Activated T-cell treated with anti-CD3 and anti-CD28 coated beads for 4 hours (primary cell): ENCODE results near the gene BMP4.

Source experiments
- DNase-seq: peaks from one replicate; pipeline ENCODE4 v3.0.0-alpha.2; 2020

BMP4 gene

DNA sequence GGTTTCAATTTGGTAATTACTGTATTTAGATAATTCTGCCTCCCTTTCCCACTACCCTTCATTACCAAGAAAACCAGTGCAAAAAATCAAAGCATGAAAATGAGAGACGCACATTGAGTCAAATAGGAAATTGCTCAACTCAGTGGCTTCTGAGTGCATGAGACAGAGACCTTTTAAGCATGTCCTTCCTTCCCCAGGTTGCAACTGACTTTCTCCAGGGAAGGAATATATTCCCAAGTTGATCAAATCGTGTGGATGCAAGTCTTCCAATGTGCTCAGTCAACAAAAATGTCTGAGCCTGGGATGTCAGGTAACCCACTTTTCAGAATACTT lies 12.9 kb downstream of the BMP4 start:
- DNase-seq, result no peak

DNA sequence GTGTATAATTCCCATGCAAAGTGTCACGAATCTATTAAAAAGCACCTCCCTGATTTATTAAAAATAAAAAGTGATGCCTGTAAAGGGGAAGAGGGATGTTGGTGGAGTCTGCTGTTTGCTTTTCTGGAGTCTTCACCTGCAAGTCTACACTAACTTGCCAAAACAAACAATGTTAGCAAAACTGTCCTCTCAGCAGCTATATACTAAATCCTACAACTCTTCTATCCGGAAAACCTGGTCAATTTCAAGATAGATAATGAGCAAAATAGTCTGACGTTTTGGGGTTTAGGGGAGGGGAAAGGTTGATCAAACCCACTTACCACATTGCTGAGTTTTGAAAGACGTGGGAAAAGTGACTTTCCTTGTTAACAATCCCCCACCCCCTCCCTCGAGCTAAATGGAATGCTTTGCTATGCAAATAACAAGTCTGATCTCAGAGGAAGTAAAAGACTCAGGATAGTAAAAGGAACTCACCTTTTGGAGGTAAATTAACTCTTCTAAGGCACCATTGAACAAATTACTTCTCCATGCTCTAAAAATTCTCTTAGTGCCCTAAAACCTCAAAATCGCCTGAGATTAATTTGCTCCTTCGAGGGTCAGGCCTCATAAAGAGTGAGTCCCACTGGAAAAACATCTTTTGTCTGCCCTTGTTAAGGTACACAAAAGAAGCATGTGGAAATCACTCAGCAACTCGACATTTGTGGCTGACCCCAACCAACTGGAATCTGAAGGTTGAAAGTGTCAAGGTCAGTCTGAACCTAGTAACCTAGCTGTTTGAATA lies 13.5 kb downstream of the BMP4 start:
- DNase-seq, result no peak

DNA sequence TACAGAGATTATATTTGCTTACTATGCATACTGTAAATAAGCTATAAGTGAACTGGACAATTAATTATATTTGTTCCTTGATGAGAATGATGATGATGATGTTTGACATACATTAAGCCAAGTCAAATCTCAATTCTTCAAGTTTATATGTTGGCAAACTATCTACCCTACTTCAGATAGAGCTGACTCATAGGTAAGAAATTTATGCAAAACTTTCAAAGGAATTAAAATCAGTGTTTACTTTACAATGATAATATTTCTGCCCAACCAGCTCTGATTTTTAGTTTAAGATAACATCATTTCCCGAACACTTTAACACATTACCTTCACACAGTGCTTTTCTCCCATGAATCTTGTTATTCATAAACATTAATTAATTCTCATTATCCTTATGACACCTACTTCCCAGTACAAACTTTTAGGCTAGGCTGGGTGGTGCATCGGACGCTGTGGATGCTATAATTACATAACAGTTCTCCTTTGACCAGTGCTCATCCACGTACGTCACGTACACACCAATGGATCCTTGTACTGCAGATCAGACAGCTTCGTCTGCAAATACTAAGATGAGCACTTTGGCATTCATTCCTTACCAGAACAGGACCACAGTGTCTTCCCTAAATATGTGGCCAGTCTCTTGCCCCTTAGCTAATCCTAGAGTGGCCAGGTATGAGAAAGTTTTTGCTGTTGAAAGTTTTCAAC lies 18.3 kb downstream of the BMP4 start:
- no peak for DNase-seq

DNA sequence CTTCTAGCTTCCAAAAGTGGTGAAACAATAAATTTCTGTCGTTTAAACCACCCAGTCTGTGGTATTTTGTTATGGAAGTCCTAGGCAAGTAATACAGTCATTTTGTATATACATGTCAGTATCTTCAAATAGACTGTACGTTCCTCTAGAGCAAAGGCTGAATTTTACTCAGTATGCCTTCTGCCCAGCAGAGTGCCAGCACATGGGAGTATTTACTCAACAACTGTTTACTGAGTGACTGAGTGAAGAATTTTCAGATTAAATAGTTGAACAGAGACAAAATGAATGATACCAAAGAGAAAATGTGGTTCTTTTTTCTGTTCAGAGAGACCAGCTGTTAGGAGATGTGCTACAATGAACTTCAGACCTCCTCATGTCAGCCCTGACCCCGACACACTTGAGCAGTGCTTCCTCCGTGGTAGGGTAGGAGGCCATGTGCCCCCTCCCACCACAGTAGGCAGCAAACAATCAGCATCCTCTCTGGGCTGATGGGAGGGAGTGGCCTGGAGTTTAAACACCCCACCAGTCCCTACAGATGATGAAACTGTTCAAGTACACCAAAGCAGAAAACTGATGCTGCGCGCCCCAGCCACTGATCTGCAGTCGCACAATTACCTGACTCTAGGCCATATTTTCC lies 21.7 kb downstream of the BMP4 start:
- no peak for DNase-seq

DNA sequence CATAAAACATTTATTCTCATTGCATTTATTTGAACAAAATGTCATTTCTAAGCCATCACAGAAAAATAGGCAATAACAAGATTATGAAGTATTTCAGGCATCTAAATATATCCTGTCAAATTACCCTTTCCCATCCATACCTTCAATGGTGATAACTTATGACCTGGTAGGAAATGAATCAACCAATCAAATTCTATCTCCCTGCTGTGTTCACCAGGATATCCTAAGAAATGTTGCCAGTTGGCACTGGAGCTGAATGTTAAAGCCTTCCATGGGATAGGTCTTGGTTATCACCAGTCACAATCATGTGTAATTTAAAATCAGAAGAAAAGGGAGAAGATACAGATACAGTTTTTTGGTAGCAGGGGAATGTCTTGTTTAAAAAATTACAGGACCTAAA lies 23.7 kb downstream of the BMP4 start:
- DNase-seq, result no peak

DNA sequence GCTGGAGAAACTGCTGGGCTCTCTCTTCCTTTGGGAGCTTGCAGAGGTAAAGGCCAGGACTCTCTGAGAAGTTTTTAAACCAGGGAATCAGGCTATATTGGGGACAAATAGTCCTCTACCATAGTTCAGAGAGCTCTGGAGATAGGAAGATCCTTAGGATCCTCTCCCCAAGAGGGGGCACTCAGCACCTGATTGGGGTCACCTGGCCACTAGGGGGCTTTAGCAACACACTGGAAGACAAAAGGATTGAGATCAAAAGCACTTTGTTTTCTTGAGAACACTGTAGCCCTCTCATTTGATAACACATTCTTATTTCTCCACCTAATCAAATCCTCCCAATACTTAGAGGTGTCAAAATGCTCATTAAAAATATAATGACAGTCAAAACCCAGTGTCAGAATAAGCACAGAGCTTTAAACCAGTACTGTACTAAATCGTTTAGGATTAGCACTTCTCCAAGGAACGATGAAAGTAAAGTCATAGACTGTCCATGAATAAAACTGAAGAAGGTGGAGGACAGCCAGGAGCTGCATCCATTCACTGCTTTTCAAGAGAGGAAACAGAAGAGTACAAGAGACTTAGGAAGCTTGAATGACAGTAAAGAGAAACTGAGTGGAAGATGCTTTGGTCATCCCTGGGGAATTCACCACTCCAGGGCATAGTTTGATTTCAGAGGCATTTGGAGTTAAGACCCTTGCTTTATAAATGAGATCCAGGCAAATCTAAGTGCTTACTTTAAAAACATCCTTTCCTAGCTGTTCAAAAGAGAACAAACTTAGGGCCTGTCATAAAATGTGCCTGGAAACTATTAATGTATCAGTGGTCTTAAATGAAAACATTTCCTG lies 26.5 kb downstream of the BMP4 start:
- no peak for DNase-seq

DNA sequence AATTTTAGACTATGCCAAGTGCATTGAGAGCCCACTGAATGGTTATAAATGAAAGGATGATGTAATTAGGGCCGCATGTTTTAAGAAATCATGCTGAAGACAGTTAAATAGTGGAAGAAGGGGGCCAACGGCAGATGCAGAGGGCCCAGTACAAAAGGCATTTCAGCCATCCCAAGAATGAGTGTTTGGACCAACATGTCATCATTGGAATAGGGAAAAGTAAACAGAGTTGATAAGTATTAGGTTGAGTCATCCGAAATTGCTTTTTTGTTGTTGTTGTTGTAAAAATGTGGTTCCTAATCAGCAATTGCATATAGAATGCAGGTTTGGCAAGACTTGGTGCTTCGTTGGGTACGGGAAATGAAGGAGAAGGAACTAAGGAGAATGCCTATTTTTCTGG lies 29.5 kb downstream of the BMP4 start:
- DNase-seq, result no peak

DNA sequence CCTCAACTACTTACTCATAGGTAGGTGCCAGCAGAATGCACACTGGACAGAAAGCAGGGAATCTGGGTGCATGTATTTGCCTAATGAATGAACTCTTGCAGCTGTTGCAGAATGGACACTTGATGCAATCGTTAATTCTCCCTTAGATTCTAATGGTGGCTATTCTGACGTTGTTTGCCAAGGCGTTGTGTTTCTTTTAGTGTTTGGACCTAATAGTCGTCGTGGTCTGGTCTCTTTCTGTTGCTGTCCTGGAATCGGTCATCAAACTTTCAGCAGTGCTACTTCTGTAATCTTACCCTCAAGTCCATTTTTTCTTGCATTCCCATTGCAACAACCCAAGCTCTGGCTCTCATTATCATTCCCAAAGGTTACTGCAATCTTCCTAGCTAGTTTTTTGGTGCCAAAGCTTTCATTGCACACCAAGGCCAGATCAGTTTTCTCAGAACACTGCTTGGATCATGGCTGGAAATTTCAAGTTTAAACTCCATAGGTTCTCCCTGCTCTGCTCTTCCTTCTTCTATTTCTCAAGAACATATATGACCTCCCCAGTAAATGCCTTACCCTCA lies 31.3 kb downstream of the BMP4 start:
- no peak for DNase-seq

DNA sequence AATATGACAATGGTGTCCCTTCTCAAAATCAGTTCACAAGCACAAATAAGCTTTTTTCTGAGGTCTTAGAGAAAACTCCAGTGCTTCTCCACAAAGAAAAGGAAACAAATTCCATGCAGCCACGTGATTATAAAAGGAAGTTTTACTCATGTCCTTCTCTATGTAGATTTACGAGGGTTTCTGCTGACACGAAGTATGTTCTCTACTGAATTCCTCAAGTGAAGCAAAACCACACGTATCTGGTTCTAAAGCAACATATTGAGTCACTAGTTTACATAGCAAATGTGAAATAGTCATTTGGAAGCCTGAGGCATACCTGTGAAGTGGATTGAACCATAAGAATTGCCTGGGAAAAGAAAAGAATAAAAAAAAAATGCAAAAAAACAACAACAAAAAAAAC lies 31.9 kb downstream of the BMP4 start:
- no peak for DNase-seq

DNA sequence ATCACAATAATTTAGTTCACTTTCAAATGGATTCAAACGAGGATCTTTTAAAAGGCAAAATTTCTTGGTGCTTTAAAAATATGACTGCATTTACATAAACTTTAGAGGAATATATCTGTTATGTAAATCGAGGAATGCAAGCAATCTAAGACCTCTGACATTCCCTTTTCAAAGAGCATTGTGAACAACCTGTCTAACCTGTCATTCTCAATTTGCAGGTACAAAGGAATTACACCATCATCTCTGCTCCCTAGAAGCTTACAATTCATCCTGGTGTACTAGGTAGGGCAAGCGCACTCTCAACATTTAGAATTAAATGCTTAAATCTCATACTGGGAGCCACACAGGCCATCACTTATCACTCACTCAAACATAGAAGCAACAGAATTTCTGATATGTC lies 35.6 kb downstream of the BMP4 start:
- no peak for DNase-seq

DNA sequence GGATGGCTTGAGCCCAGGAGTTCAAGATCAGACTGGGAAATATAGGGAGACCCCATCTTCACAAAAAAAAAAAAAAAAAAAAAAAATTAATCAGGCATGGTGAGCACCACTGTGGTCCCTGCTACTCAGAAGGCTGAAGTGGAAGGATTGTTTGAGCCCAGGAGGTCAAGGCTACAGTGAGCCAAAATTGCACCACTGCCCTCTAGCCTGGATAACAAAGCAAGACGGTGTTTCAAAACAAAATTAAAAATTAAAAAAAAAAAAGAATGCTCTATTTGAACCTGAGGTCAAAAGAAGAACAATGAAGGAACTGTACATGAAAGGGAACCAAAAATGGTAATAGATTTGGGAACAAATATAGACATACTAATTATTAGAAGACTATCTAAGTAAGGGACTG lies 40.4 kb downstream of the BMP4 start:
- DNase-seq, result no peak

DNA sequence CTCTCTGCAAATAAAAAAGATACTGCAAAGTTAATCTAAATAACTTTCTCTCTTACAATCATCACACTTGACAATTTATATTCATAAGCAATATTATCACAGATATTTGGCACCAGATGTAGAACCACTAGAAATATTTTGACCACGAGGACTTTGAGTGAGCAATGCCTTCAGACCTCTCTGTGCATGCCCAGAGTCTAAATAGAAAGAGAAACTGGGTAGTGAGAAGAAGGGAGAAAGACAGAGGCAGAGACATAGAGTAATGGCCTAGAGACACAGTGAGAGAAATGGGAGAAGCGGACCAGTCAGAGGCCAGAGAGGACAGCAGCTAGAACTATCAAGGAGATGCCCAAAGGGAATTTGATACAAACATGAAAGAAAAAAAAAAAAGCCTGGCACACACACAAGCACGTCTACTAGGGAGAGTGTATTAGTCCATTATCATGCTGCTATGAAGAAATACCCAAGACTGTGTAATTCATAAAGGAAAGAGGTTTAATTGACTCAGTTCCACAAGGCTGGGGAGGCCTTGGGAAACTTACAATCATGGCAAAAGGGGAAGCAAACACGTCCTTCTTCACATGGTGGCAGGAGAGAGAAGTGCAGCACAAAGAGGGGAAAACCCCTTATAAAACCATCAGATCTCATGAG lies 41.1 kb downstream of the BMP4 start:
- DNase-seq, result no peak

DNA sequence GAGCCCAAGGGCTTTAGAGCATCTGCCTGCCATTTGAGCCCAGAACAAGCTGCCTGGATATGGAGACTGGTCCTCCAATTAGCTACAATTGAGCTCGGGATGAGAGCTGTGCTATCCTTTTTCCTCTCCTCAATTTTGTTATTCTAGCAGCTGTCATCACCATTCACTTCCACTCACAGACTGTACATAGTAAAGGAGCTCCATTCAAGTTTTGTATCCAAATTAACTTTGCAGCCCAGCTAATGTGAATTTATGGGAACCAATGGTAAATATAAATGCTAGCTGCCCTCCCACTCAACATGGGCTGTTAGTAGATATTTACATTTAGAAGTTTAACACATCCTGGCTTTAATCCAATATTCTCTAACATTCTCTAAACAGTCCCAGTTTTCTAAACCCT lies 44.6 kb downstream of the BMP4 start:
- DNase-seq, result no peak

DNA sequence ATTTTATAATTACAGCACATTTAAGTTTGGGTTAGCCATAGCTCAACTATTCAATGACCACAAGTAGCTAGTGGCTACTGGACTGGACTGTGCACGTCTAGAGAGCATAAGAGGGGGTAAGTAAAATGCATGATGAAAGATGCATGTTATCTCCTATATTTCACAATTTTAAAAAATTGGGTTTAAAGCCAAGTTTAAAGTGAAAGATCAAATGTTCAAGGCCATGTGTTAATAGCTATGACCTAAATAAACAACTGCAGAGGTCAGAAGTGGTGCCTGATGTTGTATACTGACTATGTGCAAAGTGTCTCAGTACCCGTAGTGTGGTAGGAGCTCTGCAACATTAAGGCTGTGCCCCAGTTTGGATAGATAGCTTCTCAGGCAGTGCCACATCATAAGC lies 48.2 kb downstream of the BMP4 start:
- DNase-seq, result no peak

DNA sequence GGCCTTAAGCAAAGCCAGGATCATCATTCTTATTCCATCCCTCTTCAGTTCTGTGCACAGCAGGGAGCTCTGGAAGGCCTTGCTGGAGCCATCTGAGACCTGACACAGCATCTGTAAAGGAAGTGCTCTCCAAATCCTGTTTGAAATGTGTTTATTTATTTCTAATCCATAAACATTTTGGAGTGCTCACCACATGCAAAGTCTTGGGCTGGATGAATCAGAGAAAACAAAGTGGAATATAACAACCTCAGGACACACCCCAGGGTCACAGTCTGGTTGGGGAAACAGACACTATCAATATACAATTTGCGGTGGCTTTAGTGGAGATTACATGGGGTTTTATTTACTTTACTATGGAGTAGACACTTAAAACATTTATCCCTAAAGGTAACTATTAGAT lies 54.3 kb downstream of the BMP4 start:
- DNase-seq, result no peak

DNA sequence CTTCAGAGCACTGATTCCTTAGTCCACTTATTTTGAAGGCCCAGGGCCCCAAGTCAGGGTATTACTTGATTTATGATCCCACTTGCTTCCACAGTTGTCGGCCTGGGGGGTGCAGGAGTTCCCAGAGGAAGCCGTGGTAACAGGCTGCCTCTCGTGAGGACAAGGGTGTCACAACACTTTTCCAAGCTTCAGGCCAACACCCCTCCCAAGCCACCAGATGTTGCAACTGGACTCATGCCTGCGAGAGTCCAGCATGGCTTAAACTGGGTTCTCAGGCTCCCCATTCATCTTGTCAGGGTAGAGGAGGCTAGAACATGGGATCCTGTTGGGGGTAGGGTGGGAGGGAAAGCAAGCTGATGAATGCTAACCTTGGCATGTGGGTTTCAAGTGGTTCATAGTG lies 56.1 kb downstream of the BMP4 start:
- no peak for DNase-seq
